Bronchial epithelial cell (primary cell): Measurements from ENCODE around the gene HMGB3. TPM values are rescaled to one million over a fixed set of nuclear protein-coding genes. Genes with fewer than 3 reads are reported as not detected.

ENCODE experiments used
- DNase-seq: peaks from one replicate; pipeline ENCODE4 v3.0.0-alpha.2; 2010; ENCODE audit warnings: low read depth
- FAIRE-seq: peaks from 2 replicates; lab custom pipeline; 2011; peaks lifted over from hg19 to GRCh38; lab: Jason Lieb, UNC
- H3K27me3 ChIP-seq: 2 replicates; pipeline ENCODE4 v1.5.1; 2011; ENCODE audit warnings: low read length; ENCODE audit not compliant: control insufficient read depth, insufficient read depth
- H3K36me3 ChIP-seq: 2 replicates; pipeline ENCODE4 v1.5.1; 2011; ENCODE audit warnings: low read length; ENCODE audit not compliant: control insufficient read depth, insufficient read depth
- H3K4me3 ChIP-seq: 2 replicates; pipeline ENCODE4 v1.5.1; 2011; ENCODE audit warnings: mild to moderate bottlenecking, low read depth, low read length, control low read depth
- CTCF ChIP-seq: IDR thresholded peaks from 2 replicates; pipeline ENCODE4 v1.5.1; 2011; ENCODE audit warnings: mild to moderate bottlenecking, moderate library complexity, low read length, control low read depth, inconsistent platforms; ENCODE audit not compliant: insufficient read depth, severe bottlenecking
- total RNA-seq: library from RNA; depleted of rRNA; stranded (reverse); fragments of >200 nt; gene quantifications from 2 replicates; pipeline ENCODE4 v1.2.1, GENCODE V29; 2014

The HMGB3 gene
- total RNA-seq, 1 donor from 2014 or later = 74.5 TPM

- DNase-seq (no peak), FAIRE-seq (peak; percentile 79)
- no peak for TF ChIP-seq CTCF
- H3K36me3 ChIP-seq = no peaks in the 10 kb centered on the region
- no peaks in the 10 kb centered on the region for H3K27me3 ChIP-seq
- H3K4me3 ChIP-seq = no peak overlapping the region
These were observed 16.4 kb upstream of the HMGB3 start for GRCh38 chrX:150966742-150967141.

- no peak for TF ChIP-seq CTCF
- no peaks in the 10 kb centered on the region for H3K36me3 ChIP-seq
- no peak overlapping the region for H3K4me3 ChIP-seq
- DNase-seq (no peak), FAIRE-seq (no peak)
- H3K27me3 ChIP-seq = no peaks in the 10 kb centered on the region
These were observed 15.3 kb upstream of the HMGB3 start for GRCh38 chrX:150967786-150968185.

GRCh38 chrX:150968862-150969720, 14.0 kb upstream of the HMGB3 start:
- no peak for FAIRE-seq
- DNase-seq = no peak
- H3K27me3 ChIP-seq = no peaks in the 10 kb centered on the region
- H3K36me3 ChIP-seq = no peaks in the 10 kb centered on the region
- H3K4me3 ChIP-seq = no peak overlapping the region
- no peak for TF ChIP-seq CTCF

GRCh38 chrX:150972450-150972849, 10.7 kb upstream of the HMGB3 start:
- no peak for TF ChIP-seq CTCF
- no peak for FAIRE-seq
- Histone ChIP-seq H3K4me3 (no peak overlapping the region), H3K27me3 (no peaks in the 10 kb centered on the region), H3K36me3 (no peaks in the 10 kb centered on the region)
- DNase-seq = no peak

- Histone ChIP-seq H3K36me3 (no peaks in the 10 kb centered on the region), H3K4me3 (no peak overlapping the region), H3K27me3 (no peaks in the 10 kb centered on the region)
- no peak for TF ChIP-seq CTCF
- FAIRE-seq (no peak), DNase-seq (no peak)
These were observed 7.3 kb upstream of the HMGB3 start for GRCh38 chrX:150975655-150976390.
